Femur (tissue), 1 donor: ENCODE measurements around the gene GPX5.

Experiments
- DNase-seq: peaks from one replicate; pipeline ENCODE4 v3.0.0-alpha.2; 2017

The GPX5 gene

GRCh38 chr6:28563430-28564095 lies 37.9 kb downstream of the GPX5 start:
- DNase-seq, result no peak

GRCh38 chr6:28565823-28566526 lies 40.3 kb downstream of the GPX5 start:
- no peak for DNase-seq

- DNase-seq, result no peak
These were observed 41.0 kb downstream of the GPX5 start for GRCh38 chr6:28566527-28567252.

- DNase-seq, result no peak
These were observed 41.8 kb downstream of the GPX5 start for GRCh38 chr6:28567506-28567905.

GRCh38 chr6:28568515-28569108 lies 42.9 kb downstream of the GPX5 start:
- DNase-seq, result no peak

GRCh38 chr6:28569748-28570147 lies 44.1 kb downstream of the GPX5 start:
- DNase-seq, result no peak

GRCh38 chr6:28580475-28580874 lies 54.8 kb downstream of the GPX5 start:
- no peak for DNase-seq

- no peak for DNase-seq
These were observed 57.8 kb downstream of the GPX5 start for GRCh38 chr6:28583463-28583862.
